ENCODE data around the gene FOXL2.

Gene FOXL2

GRCh38 chr3:138950701-138951100 is 3.8 kb upstream of the FOXL2 start:
- H3K4me1 ChIP-seq, result peaks cover 30% of the 10 kb centered on the region
- peak overlapping the region; percentile 95 for H3K27ac ChIP-seq
- H3K36me3 ChIP-seq (ENCODE audit: control insufficient read depth, insufficient read depth, low read length), result no peaks in the 10 kb centered on the region
- H3K9ac ChIP-seq, result no peak overlapping the region
- no peaks in the 10 kb centered on the region for H3K9me3 ChIP-seq (ENCODE audit: control insufficient read depth, low read length)
- no peak for TF ChIP-seq CTCF (IDR thresholded peaks at IDR 0.05)
- no peaks in the 10 kb centered on the region for H3K27me3 ChIP-seq (ENCODE audit: control insufficient read depth, insufficient read depth, low read length)
- H3K4me2 ChIP-seq (ENCODE audit: low read length), result peak overlapping the region; percentile 88
- peak overlapping the region; percentile 71 for H3K4me3 ChIP-seq (ENCODE audit: low read depth, low read length)
- H2AFZ ChIP-seq, result no peak overlapping the region
- H3K79me2 ChIP-seq, result peaks cover 39% of the 10 kb centered on the region

GRCh38 chr3:138950006-138950644 is 3.2 kb upstream of the FOXL2 start:
- Histone ChIP-seq H3K4me3 (ENCODE audit: low read depth, low read length) (peak overlapping the region; percentile 71), H3K79me2 (peaks cover 39% of the 10 kb centered on the region), H3K27me3 (ENCODE audit: control insufficient read depth, insufficient read depth, low read length) (no peaks in the 10 kb centered on the region), H3K36me3 (ENCODE audit: control insufficient read depth, insufficient read depth, low read length) (no peaks in the 10 kb centered on the region), H3K4me2 (ENCODE audit: low read length) (peak overlapping the region; percentile 88), H2AFZ (peak overlapping the region; percentile 66), H3K4me1 (peaks cover 30% of the 10 kb centered on the region), H3K27ac (peak overlapping the region; percentile 95), H3K9ac (peak overlapping the region; percentile 91), H3K9me3 (ENCODE audit: control insufficient read depth, low read length) (no peaks in the 10 kb centered on the region)
- no peak for TF ChIP-seq CTCF (IDR thresholded peaks at IDR 0.05)

GRCh38 chr3:138949445-138950005 is 2.6 kb upstream of the FOXL2 start:
- peak overlapping the region; percentile 88 for H3K4me2 ChIP-seq (ENCODE audit: low read length)
- H3K27me3 ChIP-seq (ENCODE audit: control insufficient read depth, insufficient read depth, low read length), result no peaks in the 10 kb centered on the region
- H3K36me3 ChIP-seq (ENCODE audit: control insufficient read depth, insufficient read depth, low read length), result no peaks in the 10 kb centered on the region
- peak overlapping the region; percentile 91 for H3K9ac ChIP-seq
- H3K4me3 ChIP-seq (ENCODE audit: low read depth, low read length), result peak overlapping the region; percentile 71
- peaks cover 45% of the 10 kb centered on the region for H3K79me2 ChIP-seq
- no peaks in the 10 kb centered on the region for H3K9me3 ChIP-seq (ENCODE audit: control insufficient read depth, low read length)
- TF ChIP-seq CTCF (IDR thresholded peaks at IDR 0.05), result no peak
- H2AFZ ChIP-seq, result peak overlapping the region; percentile 66
- H3K4me1 ChIP-seq, result peaks cover 30% of the 10 kb centered on the region
- peak overlapping the region; percentile 95 for H3K27ac ChIP-seq

- no peaks in the 10 kb centered on the region for H3K9me3 ChIP-seq (ENCODE audit: control insufficient read depth, low read length)
- H3K79me2 ChIP-seq, result peaks cover 50% of the 10 kb centered on the region
- H3K27ac ChIP-seq, result peak overlapping the region; percentile 95
- no peaks in the 10 kb centered on the region for H3K36me3 ChIP-seq (ENCODE audit: control insufficient read depth, insufficient read depth, low read length)
- H2AFZ ChIP-seq, result no peak overlapping the region
- H3K27me3 ChIP-seq (ENCODE audit: control insufficient read depth, insufficient read depth, low read length), result no peaks in the 10 kb centered on the region
- TF ChIP-seq CTCF (IDR thresholded peaks at IDR 0.05), result no peak
- H3K4me1 ChIP-seq, result peaks cover 30% of the 10 kb centered on the region
- H3K9ac ChIP-seq, result peak overlapping the region; percentile 91
- H3K4me2 ChIP-seq (ENCODE audit: low read length), result peak overlapping the region; percentile 88
- peak overlapping the region; percentile 71 for H3K4me3 ChIP-seq (ENCODE audit: low read depth, low read length)
Observed at GRCh38 chr3:138949002-138949418, 2.1 kb upstream of the FOXL2 start.

Data from parathyroid adenoma (tissue), 2 donors.